Measurements from ENCODE around the gene TRPM3. TPM values are rescaled to one million over a fixed set of nuclear protein-coding genes. Genes with fewer than 3 reads are reported as not detected.

TRPM3 gene
- total and polyA plus RNA-seq, 12 donors, result 0.27 to 5.3 (median 1.8) TPM

GRCh38 chr9:70579686-70580085 lies 541.7 kb downstream of the TRPM3 start:
- H3K36me3 ChIP-seq (replicated peaks in 1 of 2), result no peaks in the 10 kb centered on the region
- 78 to 82% (median 79%) methylated on average over 7 of the region's 7 CpGs for WGBS, 4 donors
- peaks cover 0 to 14% of the 10 kb centered on the region in 2 donors for H3K4me1 ChIP-seq (replicated peaks in 1 of 2)
- H3K9me3 ChIP-seq (replicated peaks in 1 of 3), result no peaks in the 10 kb centered on the region
- DNase-seq, result peak in 1 of 7 donors; percentile 37
- TF ChIP-seq POLR2A (IDR thresholded peaks at IDR 0.05), result no peak
- TF ChIP-seq CTCF (IDR thresholded peaks at IDR 0.05), result no peak
- no peak overlapping the region for H3K4me3 ChIP-seq
- no peaks in the 10 kb centered on the region for H3K27me3 ChIP-seq
- H3K27ac ChIP-seq, result no peak overlapping the region
- intact Hi-C loops (cut with DNase I), result no loop called here

GRCh38 chr9:70578720-70579119 lies 542.7 kb downstream of the TRPM3 start:
- TF ChIP-seq CTCF (IDR thresholded peaks at IDR 0.05) (no peak), POLR2A (IDR thresholded peaks at IDR 0.05) (no peak)
- Histone ChIP-seq H3K36me3 (replicated peaks in 1 of 2) (no peaks in the 10 kb centered on the region), H3K4me1 (replicated peaks in 1 of 2) (peaks cover 0 to 14% of the 10 kb centered on the region in 2 donors), H3K27ac (no peak overlapping the region), H3K9me3 (replicated peaks in 1 of 3) (no peaks in the 10 kb centered on the region), H3K4me3 (no peak overlapping the region), H3K27me3 (no peaks in the 10 kb centered on the region)
- peak in 1 of 7 donors; percentile 42 for DNase-seq
- WGBS, 4 donors, result 67 to 97% (median 86%) methylated on average over 1 of the region's 1 CpG
- intact Hi-C loops (cut with DNase I), result no loop called here

GRCh38 chr9:70577671-70578070 lies 543.8 kb downstream of the TRPM3 start:
- Histone ChIP-seq H3K36me3 (replicated peaks in 1 of 2) (no peaks in the 10 kb centered on the region), H3K4me1 (replicated peaks in 1 of 2) (peaks cover 0 to 14% of the 10 kb centered on the region in 2 donors), H3K9me3 (replicated peaks in 1 of 3) (no peaks in the 10 kb centered on the region), H3K27me3 (no peaks in the 10 kb centered on the region), H3K4me3 (no peak overlapping the region), H3K27ac (peak overlapping the region in 2 of 5 donors; percentile 27 to 63)
- no peak for TF ChIP-seq POLR2A (IDR thresholded peaks at IDR 0.05)
- TF ChIP-seq CTCF (IDR thresholded peaks at IDR 0.05), result no peak
- no peak for DNase-seq
- intact Hi-C loops (cut with DNase I), result no loop called here
- 93 to 97% (median 95%) methylated on average over 5 of the region's 5 CpGs for WGBS, 4 donors

- intact Hi-C loops (cut with DNase I), result no loop called here
- TF ChIP-seq POLR2A (IDR thresholded peaks at IDR 0.05), result no peak
- no peak for TF ChIP-seq CTCF (IDR thresholded peaks at IDR 0.05)
- Histone ChIP-seq H3K27ac (peak overlapping the region in 2 of 5 donors; percentile 41 to 59), H3K9me3 (replicated peaks in 1 of 3) (no peaks in the 10 kb centered on the region), H3K4me1 (replicated peaks in 1 of 2) (peaks cover 0 to 14% of the 10 kb centered on the region in 2 donors), H3K36me3 (replicated peaks in 1 of 2) (no peaks in the 10 kb centered on the region), H3K4me3 (no peak overlapping the region), H3K27me3 (no peaks in the 10 kb centered on the region)
- no peak for DNase-seq
- 94 to 100% (median 97%) methylated on average over 2 of the region's 2 CpGs for WGBS, 4 donors
Measured at GRCh38 chr9:70576116-70576515, 545.3 kb downstream of the TRPM3 start.

All from adrenal gland (tissue), 12 donors.